ENCODE measurements around the gene TNS1. TPM values are rescaled to one million over a fixed set of nuclear protein-coding genes. Genes with fewer than 3 reads are reported as not detected.

TNS1 gene
- total RNA-seq, 1 experiment from 2014 or later, result 3.4 TPM

- H3K27ac Mint-ChIP-seq, result no peak overlapping the region
- no peak overlapping the region for H3K27ac ChIP-seq (ENCODE audit: insufficient read length, low read depth, low read length)
Observed at GRCh38 chr2:217913436-217913835, 89.4 kb downstream of the TNS1 start.

More at GRCh38 chr2:217913436-217913835, 89.4 kb downstream of the TNS1 start:
- H3K27me3 ChIP-seq (ENCODE audit: insufficient read depth, low read length), result no peaks in the 10 kb centered on the region
- WGBS (ENCODE audit: extremely low coverage, insufficient read length, low lambda C conversion rate), result no CpG with 5 or more reads among the region's 3 CpGs
- no peak overlapping the region for H4K8ac ChIP-seq (replicated peaks; ENCODE audit: insufficient read length, low read depth, low read length)
- H3K23me2 ChIP-seq (ENCODE audit: insufficient read length, low read depth, low read length, poor library complexity, severe bottlenecking), result no peaks in the 10 kb centered on the region
- no peak overlapping the region for H4K91ac ChIP-seq (ENCODE audit: insufficient read length, low read depth, low read length)
- no peaks in the 10 kb centered on the region for H3K9me3 ChIP-seq (ENCODE audit: control insufficient read depth, low read depth, low read length)
- H2BK120ac ChIP-seq (ENCODE audit: low read depth, low read length, poor library complexity, severe bottlenecking), result no peak overlapping the region
- no peak overlapping the region for H2BK5ac ChIP-seq (ENCODE audit: insufficient read length, low read length)
- H2AK5ac ChIP-seq (ENCODE audit: insufficient read length, low read length), result no peak overlapping the region
- H3K79me2 ChIP-seq (ENCODE audit: insufficient read depth, low read length), result no peaks in the 10 kb centered on the region
- no peak overlapping the region for H4K5ac ChIP-seq (ENCODE audit: insufficient read length, low read depth, low read length)
- H3K4me3 Mint-ChIP-seq, result no peak overlapping the region
- H3K36me3 Mint-ChIP-seq (ENCODE audit: insufficient read depth in 1 of 3, low read depth in 3 of 3), result no peaks in the 10 kb centered on the region; a peak in 1 of 7 replicates
- H3K56ac ChIP-seq (ENCODE audit: insufficient read length, low read depth, low read length), result no peak overlapping the region
- no peak overlapping the region for H3K23ac ChIP-seq (ENCODE audit: insufficient read length, low read depth, low read length)
- H2BK20ac ChIP-seq (ENCODE audit: low read depth, low read length, poor library complexity, severe bottlenecking), result no peak overlapping the region
- H2BK15ac ChIP-seq (ENCODE audit: low read depth, low read length), result no peak overlapping the region
- peaks cover 4% of the 10 kb centered on the region; the same call in 1 of the 2 replicates for H3K4me1 ChIP-seq (ENCODE audit: insufficient read depth, low read length)
- TF ChIP-seq CTCF (conservative IDR thresholded peaks at IDR 0.05), result no peak
- peaks cover 5% of the 10 kb centered on the region for H3K27me3 Mint-ChIP-seq (ENCODE audit: low read depth)
- peaks cover 27 to 59% of the 10 kb centered on the region in 2 experiments for H3K4me1 Mint-ChIP-seq
- H2AFZ ChIP-seq (ENCODE audit: low read length), result no peak overlapping the region
- no peak for DNase-seq
- peaks cover 0 to 2% of the 10 kb centered on the region in 2 experiments; a peak in 1 of 5 replicates for H3K9me3 Mint-ChIP-seq
- H3K14ac ChIP-seq (ENCODE audit: insufficient read depth, low read length), result no peak overlapping the region
- no peak overlapping the region for H3K4ac ChIP-seq (ENCODE audit: low read depth, low read length)
- H3K18ac ChIP-seq (ENCODE audit: insufficient read length, low read depth, low read length), result no peak overlapping the region
- H3K79me1 ChIP-seq (ENCODE audit: insufficient read depth, low read depth, low read length, poor library complexity, severe bottlenecking), result no peaks in the 10 kb centered on the region
- no peak overlapping the region for H2BK12ac ChIP-seq (ENCODE audit: insufficient read length, low read depth, low read length)
- H3K9ac ChIP-seq (ENCODE audit: extremely low read depth, insufficient read length, low read length), result no peak overlapping the region
- H4K20me1 ChIP-seq (ENCODE audit: control insufficient read depth, insufficient read depth, insufficient read length), result no peaks in the 10 kb centered on the region
- no peak overlapping the region for H3K4me2 ChIP-seq (ENCODE audit: insufficient read depth, insufficient read length, low read length)
- H3T11ph ChIP-seq (ENCODE audit: low read length), result no peak overlapping the region
